ENCODE data around the gene CDK13.

CDK13 gene

DNA sequence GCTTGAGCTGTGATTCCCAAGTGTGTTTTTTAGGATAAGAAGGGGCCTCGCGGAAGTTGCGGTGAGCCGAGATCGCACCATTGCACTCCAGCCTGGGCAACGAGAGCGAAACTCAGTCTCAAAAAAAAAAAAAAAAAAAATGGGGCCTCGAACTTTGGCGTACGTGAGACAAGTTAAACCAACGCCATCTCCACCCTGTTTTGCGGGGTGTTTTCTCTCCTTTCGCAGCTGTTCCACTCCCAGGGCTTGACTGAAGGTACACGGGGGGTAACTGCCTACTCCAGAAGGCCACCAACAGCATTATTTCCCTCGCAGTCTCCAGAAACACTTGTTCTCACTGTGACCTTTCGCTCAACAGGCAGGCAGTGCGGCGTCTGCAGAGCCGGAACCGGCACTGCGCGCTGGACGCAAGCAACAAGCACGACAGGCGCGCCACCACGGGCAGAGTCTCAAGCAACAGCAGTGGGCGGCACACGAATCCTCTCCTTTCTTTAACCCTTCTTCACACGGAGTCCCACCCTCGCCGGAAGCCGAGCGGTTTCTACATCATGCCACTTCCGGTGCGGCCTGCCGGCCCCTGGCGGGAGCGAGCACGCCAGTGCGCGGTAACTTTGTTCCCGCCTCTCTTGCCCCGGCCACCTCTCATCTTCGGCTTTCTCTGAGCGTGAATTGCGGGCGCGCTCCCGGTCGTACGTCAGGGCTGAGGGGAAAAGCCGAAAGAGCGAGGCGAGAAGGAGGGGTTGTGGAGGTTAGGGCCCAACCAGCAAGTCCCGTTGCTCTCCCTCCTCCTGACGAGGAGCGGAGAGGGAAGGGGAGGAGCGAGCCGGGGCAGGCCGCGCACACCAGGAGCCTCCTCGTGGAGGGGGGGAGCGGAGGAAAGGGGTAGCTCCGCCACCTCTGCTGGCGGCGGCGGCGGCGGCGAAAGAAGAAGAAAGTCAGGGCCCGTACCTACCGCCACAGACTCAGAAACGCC is 814 bp upstream of the CDK13 start:
- DNase-seq (ENCODE audit: low read depth) = peak; percentile 100
- H3K4me3 ChIP-seq (ENCODE audit: low read depth, low read length) = peak overlapping the region; percentile 95
- TF ChIP-seq, protein P1, sequence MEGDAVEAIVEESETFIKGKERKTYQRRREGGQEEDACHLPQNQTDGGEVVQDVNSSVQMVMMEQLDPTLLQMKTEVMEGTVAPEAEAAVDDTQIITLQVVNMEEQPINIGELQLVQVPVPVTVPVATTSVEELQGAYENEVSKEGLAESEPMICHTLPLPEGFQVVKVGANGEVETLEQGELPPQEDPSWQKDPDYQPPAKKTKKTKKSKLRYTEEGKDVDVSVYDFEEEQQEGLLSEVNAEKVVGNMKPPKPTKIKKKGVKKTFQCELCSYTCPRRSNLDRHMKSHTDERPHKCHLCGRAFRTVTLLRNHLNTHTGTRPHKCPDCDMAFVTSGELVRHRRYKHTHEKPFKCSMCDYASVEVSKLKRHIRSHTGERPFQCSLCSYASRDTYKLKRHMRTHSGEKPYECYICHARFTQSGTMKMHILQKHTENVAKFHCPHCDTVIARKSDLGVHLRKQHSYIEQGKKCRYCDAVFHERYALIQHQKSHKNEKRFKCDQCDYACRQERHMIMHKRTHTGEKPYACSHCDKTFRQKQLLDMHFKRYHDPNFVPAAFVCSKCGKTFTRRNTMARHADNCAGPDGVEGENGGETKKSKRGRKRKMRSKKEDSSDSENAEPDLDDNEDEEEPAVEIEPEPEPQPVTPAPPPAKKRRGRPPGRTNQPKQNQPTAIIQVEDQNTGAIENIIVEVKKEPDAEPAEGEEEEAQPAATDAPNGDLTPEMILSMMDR (conservative IDR thresholded peaks at IDR 0.05; ENCODE audit: low read depth, low read length) = peak; percentile 1

DNA sequence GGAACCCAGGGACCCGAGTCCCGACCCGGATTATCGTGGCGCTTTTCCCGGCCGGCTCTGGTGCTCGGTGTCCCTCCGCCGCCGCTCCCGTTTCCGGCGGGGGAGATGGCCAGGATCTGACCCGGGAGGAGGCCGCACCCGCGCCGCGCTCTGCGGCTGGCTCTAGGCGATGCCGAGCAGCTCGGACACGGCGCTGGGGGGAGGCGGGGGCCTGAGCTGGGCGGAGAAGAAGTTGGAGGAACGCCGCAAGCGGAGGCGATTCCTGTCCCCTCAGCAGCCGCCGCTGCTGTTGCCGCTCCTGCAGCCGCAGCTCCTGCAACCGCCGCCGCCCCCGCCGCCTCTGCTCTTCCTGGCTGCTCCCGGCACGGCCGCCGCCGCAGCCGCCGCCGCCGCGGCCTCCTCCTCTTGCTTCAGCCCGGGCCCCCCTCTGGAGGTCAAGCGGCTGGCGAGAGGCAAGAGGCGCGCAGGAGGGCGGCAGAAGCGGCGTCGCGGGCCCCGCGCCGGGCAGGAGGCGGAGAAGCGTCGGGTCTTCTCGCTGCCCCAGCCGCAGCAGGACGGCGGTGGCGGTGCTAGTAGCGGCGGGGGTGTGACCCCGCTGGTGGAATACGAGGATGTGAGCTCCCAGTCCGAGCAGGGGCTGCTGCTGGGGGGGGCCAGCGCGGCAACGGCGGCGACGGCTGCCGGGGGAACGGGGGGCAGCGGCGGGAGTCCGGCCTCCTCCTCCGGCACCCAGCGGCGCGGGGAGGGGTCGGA is 593 bp downstream of the CDK13 start:
- TF ChIP-seq, protein P1 (conservative IDR thresholded peaks at IDR 0.05; ENCODE audit: low read depth, low read length) = no peak
- H3K4me3 ChIP-seq (ENCODE audit: low read depth, low read length) = peak overlapping the region; percentile 95
- DNase-seq (ENCODE audit: low read depth) = peak; percentile 48

DNA sequence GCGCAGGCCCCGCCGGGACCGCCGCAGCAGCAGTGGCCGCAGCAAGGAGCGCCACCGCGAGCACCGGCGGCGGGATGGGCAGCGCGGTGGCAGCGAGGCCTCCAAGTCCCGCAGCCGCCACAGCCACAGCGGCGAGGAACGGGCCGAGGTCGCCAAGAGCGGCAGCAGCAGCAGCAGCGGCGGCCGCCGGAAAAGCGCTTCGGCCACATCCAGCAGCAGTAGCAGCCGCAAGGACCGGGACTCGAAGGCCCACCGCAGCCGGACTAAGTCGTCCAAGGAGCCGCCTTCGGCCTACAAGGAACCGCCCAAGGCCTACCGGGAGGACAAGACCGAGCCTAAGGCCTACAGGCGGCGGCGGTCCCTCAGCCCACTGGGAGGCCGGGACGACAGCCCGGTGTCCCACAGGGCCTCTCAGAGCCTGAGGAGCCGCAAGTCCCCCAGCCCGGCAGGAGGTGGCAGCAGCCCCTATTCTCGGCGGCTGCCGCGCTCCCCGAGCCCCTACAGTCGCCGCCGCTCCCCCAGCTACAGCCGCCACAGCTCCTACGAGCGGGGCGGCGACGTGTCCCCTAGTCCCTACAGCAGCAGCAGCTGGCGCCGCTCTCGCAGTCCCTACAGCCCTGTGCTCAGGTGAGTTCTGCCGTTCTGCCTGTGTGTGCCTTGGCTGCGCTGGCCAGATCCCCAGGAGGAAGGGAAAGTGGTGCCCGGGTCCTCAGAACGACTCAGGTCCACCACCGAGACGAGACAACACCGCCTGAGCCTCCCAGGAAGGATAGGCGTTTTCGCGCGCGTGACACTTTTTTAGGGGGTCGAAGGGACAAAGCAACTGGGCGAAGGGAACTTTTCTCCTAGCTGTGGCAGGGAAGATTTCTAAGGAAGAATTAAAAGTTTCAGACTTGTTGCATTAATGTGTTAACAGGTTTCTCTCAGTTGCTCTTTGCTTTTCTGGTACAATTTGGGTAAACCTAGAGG is 1.5 kb downstream of the CDK13 start:
- peak; percentile 54 for DNase-seq (ENCODE audit: low read depth)
- peak overlapping the region; percentile 95 for H3K4me3 ChIP-seq (ENCODE audit: low read depth, low read length)
- TF ChIP-seq, protein P1 (conservative IDR thresholded peaks at IDR 0.05; ENCODE audit: low read depth, low read length) = peak; percentile 51

DNA sequence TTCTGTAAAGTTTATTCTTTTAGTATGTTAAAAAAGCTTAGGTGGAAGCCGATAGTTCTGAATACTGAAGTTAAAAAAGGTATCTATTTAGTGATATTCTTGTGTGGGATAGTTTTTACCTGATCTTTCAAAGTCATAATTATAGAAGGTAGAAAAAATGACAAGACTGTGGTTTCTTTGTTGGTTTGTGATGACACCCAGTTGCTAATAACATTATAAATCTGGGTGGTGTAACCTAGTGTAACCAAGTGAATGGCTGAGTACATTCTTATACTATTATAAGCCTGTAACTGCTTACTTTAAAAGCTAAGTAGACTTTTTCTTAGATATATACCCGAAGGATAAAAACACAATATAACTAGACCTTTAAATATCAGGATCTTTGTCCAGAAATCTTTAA is 2.3 kb downstream of the CDK13 start:
- TF ChIP-seq, protein P1 (conservative IDR thresholded peaks at IDR 0.05; ENCODE audit: low read depth, low read length) = no peak
- H3K4me3 ChIP-seq (ENCODE audit: low read depth, low read length) = peak overlapping the region; percentile 95
- DNase-seq (ENCODE audit: low read depth) = peak; percentile 57

DNA sequence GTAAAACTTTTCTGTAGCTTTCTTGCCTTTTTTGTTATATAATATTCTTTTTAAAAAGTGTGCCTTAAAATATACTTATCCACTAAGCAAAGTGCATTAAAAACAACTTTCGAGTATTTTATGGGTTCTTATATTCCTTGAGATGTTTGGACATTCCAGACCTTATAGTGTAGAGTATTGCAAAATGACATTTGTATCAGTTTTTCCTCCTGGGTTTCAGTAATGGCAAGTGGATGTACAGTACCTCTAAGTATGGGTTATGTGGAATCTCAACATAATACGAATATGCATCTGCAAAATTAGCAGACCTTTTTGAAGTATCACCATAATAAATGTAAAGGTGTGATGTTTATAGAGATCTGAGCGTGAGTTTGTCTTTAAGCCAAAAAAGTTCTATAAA is 2.7 kb downstream of the CDK13 start:
- peak overlapping the region; percentile 95 for H3K4me3 ChIP-seq (ENCODE audit: low read depth, low read length)
- peak; percentile 21 for DNase-seq (ENCODE audit: low read depth)
- TF ChIP-seq, protein P1 (conservative IDR thresholded peaks at IDR 0.05; ENCODE audit: low read depth, low read length) = no peak

DNA sequence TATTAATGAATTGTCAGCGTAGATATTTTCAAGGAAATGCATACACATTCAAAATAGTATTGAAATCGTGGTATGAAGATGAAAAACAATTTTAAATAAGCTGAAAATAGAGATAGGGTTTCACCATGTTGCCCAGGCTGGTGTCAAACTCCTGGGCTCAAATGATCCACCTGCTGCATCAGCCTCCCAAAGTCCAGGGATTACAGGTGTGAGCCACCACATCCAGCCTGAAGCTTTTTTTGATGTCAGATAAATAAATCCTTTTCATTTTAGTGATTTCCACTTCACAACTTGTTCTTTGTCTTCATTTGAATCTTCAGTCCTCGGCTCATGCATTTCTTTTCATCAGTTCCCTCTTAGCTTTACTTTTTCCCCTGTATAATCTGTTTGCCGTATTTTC is 4.6 kb downstream of the CDK13 start:
- no peak for DNase-seq (ENCODE audit: low read depth)
- H3K4me3 ChIP-seq (ENCODE audit: low read depth, low read length) = no peak overlapping the region
- TF ChIP-seq, protein P1 (conservative IDR thresholded peaks at IDR 0.05; ENCODE audit: low read depth, low read length) = no peak
